A549 treated with Mapracorat at 1 μM for 4 hours (cell line): ENCODE results near the gene GAA. TPM values are rescaled to one million over a fixed set of nuclear protein-coding genes. Genes with fewer than 3 reads are reported as not detected.

Experiments
- total RNA-seq: library from RNA; stranded (reverse); fragments of 200-300 nt; extraction: Qiagen RNA extraction; gene quantifications from 5 replicates; pipeline ENCODE4 v1.2.3, GENCODE V29; 2022

Gene GAA
- 46.2 to 65.1 TPM (median 55.8 TPM) in 5 replicates for total RNA-seq

GRCh38 chr17:80101011-80101945 is at the start of gene GAA:
Gene GAA (plus strand): TSS chr17:80101581. CDS start chr17:80104587, 3,006 bp downstream.

GRCh38 chr17:80147035-80147822 is 45.8 kb downstream of the GAA start, which contains the start of gene EIF4A3:
Gene EIF4A3 (minus strand): TSS chr17:80147128. CDS start chr17:80146961, 167 bp downstream.

Other genes with a start within 250 kb of the GAA start
- gene TBC1D16, start 65.7 kb upstream of the GAA start, total RNA-seq, result 7.7 to 11.8 TPM (median 11.8 TPM) in 5 replicates
- gene CCDC40, start 64.9 kb upstream of the GAA start, total RNA-seq, result 6.7 to 7.9 TPM (median 7.2 TPM) in 5 replicates
- gene EIF4A3, start 45.5 kb downstream of the GAA start, total RNA-seq, result 188 to 214 TPM (median 210 TPM) in 5 replicates
- gene CARD14, start 68.4 kb downstream of the GAA start, total RNA-seq, result 0.11 to 0.50 TPM (median 0.30 TPM) in 5 replicates
- 20.3 to 27.7 TPM (median 25.5 TPM) in 5 replicates for gene SGSH, start 118.8 kb downstream of the GAA start, total RNA-seq
- 10.8 to 17.9 TPM (median 15.5 TPM) in 5 replicates for gene SLC26A11, start 118.8 kb downstream of the GAA start, total RNA-seq
- gene RNF213, start 159.3 kb downstream of the GAA start, total RNA-seq, result 56.4 to 65.4 TPM (median 62.4 TPM) in 5 replicates